Thyroid gland (tissue), 4 donors: ENCODE data around the gene TEX261.

ENCODE experiments used
- POLR2A ChIP-seq, 2 donors: fragments of 450-650 bp; IDR thresholded peaks; one replicate each; pipeline ENCODE4 v1.6.1; 2017; ENCODE audit warnings: antibody characterized with exemption in 2 of 2, mild to moderate bottlenecking in 2 of 2, moderate library complexity in 1 of 2
- TF ChIP-seq, protein P1 (sequence below), 6 experiments: fragments of 200-600 bp in 3 of 6; fragments of 450-650 bp in 3 of 6; sonication (generic) in 3 of 6; IDR thresholded peaks; one replicate each; pipeline ENCODE4 v1.5.1; 2016 to 2019; ENCODE audit warnings: antibody characterized with exemption in 6 of 6, mild to moderate bottlenecking in 2 of 6, inconsistent platforms in 1 of 6, moderate library complexity in 1 of 6

DNA sequence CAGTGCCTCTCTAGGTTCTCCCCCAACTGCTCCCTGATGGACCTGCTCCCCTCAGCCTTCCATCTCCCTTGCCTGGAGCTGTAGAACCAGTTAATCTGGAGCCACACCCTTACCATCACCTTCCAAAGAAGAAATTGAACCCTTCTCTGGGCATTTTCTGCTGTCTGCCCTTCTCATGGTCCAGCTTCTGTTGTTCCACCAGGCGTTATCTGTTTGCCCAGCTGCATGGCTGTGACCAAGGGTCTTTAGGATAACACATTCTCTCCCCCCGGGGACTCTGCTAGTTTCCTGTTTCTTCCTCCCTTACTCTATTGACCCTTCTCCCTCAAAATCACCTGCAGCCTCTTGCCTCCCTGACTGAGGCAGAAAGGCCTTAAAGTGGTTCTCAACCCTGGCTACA is 19.4 kb downstream of the TEX261 start:
- TF ChIP-seq, protein P1, sequence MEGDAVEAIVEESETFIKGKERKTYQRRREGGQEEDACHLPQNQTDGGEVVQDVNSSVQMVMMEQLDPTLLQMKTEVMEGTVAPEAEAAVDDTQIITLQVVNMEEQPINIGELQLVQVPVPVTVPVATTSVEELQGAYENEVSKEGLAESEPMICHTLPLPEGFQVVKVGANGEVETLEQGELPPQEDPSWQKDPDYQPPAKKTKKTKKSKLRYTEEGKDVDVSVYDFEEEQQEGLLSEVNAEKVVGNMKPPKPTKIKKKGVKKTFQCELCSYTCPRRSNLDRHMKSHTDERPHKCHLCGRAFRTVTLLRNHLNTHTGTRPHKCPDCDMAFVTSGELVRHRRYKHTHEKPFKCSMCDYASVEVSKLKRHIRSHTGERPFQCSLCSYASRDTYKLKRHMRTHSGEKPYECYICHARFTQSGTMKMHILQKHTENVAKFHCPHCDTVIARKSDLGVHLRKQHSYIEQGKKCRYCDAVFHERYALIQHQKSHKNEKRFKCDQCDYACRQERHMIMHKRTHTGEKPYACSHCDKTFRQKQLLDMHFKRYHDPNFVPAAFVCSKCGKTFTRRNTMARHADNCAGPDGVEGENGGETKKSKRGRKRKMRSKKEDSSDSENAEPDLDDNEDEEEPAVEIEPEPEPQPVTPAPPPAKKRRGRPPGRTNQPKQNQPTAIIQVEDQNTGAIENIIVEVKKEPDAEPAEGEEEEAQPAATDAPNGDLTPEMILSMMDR (IDR thresholded peaks at IDR 0.05), result no peak
- no peak for TF ChIP-seq POLR2A (IDR thresholded peaks at IDR 0.05)
